Lower leg skin (tissue), 3 donors: Measurements from ENCODE around the gene OTUD6A.

Source experiments
- CTCF ChIP-seq, 3 donors: fragments of 450-650 bp; IDR thresholded peaks; one replicate each; pipeline ENCODE4 v1.5.1; 2016; ENCODE audit warnings: antibody characterized with exemption in 3 of 3, mild to moderate bottlenecking in 3 of 3, moderate library complexity in 2 of 3
- POLR2A ChIP-seq, 2 donors: fragments of 450-650 bp; IDR thresholded peaks; one replicate each; pipeline ENCODE4 v1.6.1; 2016 to 2017; ENCODE audit warnings: antibody characterized with exemption in 2 of 2, mild to moderate bottlenecking in 1 of 2, moderate library complexity in 1 of 2

GRCh38 chrX:70082723-70083122 is 20.5 kb downstream of the OTUD6A start:
- TF ChIP-seq POLR2A (IDR thresholded peaks at IDR 0.05): no peak
- no peak for TF ChIP-seq CTCF (IDR thresholded peaks at IDR 0.05)
